AG09309 (cell line): ENCODE data around the gene GABARAP.

Source experiments
- DNase-seq: peaks from one replicate; pipeline ENCODE4 v3.0.0-alpha.2; 2010; ENCODE audit warnings: low read depth
- H3K4me3 ChIP-seq: 2 replicates; pipeline ENCODE4 v1.5.1; 2011; ENCODE audit warnings: mild to moderate bottlenecking, low read depth, low read length, moderate library complexity; ENCODE audit not compliant: control insufficient read depth
- TF ChIP-seq, protein P1 (sequence below): IDR thresholded peaks from 2 replicates; pipeline ENCODE4 v1.5.1; 2011; ENCODE audit warnings: mild to moderate bottlenecking, low read depth, low read length, inconsistent platforms; ENCODE audit not compliant: insufficient read depth, control insufficient read depth; ENCODE audit errors: missing control alignments

The GABARAP gene

DNA sequence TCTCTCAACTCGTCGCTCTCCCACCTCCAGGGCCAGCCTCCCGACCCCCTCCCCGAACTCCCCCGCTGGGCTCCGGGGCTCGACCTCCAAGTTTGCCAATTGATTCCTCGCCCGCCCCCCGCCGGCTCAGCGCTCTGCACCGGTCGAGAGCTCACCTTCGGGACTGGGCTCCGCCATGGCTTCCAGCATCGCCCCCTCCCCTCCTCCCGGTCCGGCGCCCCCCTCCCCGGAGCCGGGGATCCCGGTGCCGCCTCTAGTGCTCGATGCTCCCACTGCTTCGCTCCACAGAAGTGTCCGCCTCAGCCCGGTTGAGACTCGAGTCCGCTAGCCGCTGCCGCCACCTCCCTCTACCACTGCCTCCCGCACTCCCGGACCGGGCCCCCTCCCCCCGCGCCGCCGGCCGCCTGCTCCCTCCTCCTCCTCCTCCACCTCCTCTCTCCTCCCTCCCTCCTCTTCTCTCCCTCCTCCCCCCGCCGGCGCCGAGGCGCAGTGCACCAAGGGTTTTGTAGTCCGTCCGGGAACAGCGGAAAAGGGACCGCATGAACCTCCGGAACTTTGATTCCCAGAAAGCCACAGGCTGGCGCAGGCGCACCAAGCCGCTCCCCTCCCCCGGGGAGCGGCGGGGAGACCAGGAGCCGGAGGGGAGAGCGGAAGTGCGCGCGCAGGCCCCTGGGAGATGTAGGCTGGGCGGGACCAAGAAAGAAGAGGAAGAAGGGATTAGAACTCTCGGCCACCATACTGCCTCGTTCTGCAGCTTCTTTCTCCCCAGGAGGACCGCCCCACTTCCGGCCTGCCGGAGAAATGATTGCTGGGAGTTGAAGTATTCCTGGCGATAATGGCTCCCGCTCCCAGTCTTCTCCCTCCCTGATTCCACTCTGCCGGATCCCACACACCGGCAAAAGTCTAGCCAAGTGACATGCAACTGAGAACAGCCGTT is 2.9 kb downstream of the GABARAP start, which contains the start of gene PHF23:
TSS of gene PHF23 (minus strand) at position 367 of the 937 bp plus-strand sequence. CDS start at position 189, 178 bp downstream.
- H3K4me3 ChIP-seq: peak within 1 kb of the TSS; percentile 73
- peak; percentile 98 for DNase-seq
- TF ChIP-seq, protein P1, sequence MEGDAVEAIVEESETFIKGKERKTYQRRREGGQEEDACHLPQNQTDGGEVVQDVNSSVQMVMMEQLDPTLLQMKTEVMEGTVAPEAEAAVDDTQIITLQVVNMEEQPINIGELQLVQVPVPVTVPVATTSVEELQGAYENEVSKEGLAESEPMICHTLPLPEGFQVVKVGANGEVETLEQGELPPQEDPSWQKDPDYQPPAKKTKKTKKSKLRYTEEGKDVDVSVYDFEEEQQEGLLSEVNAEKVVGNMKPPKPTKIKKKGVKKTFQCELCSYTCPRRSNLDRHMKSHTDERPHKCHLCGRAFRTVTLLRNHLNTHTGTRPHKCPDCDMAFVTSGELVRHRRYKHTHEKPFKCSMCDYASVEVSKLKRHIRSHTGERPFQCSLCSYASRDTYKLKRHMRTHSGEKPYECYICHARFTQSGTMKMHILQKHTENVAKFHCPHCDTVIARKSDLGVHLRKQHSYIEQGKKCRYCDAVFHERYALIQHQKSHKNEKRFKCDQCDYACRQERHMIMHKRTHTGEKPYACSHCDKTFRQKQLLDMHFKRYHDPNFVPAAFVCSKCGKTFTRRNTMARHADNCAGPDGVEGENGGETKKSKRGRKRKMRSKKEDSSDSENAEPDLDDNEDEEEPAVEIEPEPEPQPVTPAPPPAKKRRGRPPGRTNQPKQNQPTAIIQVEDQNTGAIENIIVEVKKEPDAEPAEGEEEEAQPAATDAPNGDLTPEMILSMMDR: no peak

DNA sequence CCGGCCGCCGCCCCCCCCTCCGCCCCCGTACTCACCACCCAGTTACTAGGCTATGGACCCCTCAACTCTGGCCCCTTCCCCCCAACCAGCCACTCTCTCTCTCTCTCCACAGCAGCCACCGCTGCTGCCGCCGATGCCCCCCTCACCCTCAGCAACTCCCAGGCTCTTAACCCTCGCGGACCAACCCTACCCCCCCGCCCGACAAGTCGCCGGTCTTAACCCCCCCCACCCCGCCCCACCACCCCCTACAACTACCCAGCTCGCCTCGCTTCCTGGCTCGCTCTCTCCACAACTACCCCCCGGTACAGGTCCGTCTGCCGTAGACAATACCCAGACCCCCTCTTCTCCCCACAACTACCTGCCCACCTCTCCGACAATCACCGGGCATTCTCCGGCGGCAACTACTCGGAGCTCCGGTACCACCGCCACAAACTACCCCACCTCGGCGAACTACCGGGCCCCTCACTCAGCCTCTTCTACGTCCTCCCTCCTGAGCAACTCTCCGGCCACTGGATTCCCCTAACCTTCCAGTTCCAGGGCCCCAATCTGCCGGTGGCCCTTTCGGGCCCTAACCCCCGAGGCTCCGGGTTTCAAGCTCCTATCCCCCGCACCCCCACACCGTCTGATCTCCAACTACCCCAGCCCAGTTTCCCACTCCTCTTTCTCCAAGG is 3.7 kb downstream of the GABARAP start:
- no peak for DNase-seq
- H3K4me3 ChIP-seq: peak overlapping the region; percentile 73
- TF ChIP-seq, protein P1: no peak

DNA sequence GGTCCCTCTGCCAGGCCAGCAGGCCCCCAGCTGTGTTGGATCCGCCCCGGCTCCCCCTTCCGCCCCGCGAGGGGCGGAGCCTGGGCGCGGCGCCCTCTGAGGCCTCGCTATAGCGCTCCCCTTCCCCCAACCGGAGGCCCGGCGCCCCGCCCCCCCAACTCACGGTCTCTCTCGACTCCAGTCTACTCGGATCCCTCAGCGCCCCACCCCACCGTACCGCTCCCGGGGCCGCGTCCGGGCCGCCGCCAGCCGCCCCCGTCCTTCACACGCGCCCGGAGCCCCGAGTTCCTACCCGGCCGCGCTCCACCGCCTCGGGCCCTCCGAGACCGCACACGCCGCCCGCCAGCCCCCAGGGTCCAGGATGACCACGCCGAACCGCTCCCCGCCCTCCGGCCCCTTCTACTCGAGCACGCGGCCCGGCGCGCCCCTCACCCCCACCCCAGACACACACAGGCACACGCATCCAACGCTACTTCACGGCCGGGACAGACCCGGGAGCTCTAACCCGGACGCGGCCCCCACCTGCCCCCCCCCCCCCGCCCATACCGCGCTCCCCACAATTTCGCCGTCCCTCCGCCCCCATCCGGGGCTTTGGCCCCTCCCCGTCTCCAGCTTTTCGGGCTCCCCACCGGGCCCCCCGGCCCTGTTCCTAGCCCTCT is 4.4 kb downstream of the GABARAP start:
- H3K4me3 ChIP-seq: peak overlapping the region; percentile 73
- TF ChIP-seq, protein P1: no peak
- no peak for DNase-seq

DNA sequence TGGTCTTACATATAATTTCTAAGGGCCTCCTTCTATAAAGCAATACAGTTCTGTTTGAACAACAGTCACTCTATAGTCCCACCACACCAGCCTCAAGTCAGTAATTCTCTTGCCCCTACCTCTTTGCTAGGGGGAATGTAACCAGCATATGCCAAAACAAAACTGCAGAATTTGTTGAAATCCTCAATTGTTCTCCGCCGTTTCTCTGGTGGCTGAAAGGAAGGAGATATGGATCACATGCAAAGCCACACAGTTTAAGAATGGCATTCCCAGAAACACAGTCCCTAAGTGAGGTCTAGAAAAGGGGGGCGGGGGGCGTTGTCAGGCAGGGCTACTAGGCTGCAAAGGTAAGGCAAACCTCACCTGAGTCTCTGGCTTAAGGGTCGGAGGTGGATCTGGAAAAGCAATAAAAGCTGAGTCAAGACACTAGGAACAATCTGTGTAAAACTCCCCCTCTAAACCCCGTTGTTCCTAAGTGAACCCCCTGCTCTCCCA is 4.9 kb downstream of the GABARAP start:
- TF ChIP-seq, protein P1: no peak
- DNase-seq: no peak
- H3K4me3 ChIP-seq: peak overlapping the region; percentile 73

DNA sequence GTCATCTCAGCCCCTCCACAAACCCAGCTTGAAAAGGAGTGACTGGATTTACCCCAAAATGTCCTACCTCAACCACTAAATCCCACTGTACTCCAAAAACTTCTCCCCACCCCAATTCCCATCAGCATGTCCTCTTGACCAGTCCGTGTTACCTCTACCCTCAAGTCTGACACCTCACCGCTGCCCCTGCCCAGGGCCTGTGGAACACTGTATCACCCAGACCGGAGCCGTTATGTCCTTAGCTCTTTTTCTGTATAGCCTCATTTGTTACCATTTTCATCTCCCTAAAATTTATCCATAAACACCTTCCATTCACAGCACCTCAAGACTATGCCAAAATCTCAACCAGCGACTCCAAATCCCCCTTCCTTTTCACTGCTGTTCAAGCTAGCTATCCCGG is 5.4 kb downstream of the GABARAP start:
- peak overlapping the region; percentile 73 for H3K4me3 ChIP-seq
- DNase-seq: no peak
- TF ChIP-seq, protein P1: no peak
